NCI-H2227 (cell line): Measurements from ENCODE around the gene TAF1.
"Not testable (repeated sequence)": the region's sequence is repeated elsewhere in the genome, so short reads cannot be mapped to it uniquely, and the experiment has no call there.

Source experiments
- DNase-seq: peaks from one replicate; lab custom pipeline; 2025; ENCODE audit not compliant: unreplicated experiment; lab: John Stamatoyannopoulos, UW

TAF1 gene

GRCh38 chrX:71420686-71421085 lies 54.5 kb downstream of the TAF1 start:
- DNase-seq = no peak

DNA sequence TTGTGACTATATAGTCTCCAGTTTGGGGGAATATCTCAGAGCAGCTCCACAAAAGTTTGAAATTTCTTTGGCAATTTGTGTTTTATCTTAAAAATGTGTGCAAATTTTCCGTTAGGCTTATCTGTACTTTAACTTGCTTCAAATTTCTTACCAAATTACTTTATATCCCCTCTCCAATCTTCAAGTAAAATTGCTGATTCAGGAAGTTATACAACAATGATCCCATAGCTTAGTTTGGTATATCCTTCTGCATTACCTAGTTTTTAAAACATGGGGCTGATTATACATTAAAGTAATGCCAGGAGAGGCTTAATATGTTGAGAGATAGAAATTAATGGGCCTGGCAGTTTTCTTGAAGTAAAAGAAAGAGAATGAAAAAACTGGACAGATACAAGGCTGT lies 66.6 kb downstream of the TAF1 start:
- no peak for DNase-seq

GRCh38 chrX:71438750-71439149 lies 72.6 kb downstream of the TAF1 start:
- DNase-seq = no peak

GRCh38 chrX:71439420-71439819 lies 73.3 kb downstream of the TAF1 start:
- no peak for DNase-seq

DNA sequence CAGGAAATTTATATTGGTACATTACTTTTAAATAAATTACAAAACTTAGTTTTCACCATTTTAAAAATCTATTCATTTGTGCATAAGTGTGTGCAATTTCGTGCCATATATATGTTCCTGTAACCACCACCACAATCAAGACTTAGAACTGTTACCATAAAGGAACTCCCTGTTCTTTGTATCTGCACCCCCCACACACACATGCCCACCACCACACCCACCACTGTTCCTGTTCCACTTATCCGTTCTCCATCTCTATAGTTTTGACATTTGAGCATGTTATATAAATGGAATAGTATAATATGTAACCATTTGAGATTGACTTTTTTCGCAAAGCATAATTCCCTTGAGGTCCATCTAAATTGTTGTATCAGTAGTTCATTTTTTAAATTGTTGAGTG lies 73.7 kb downstream of the TAF1 start:
- no peak for DNase-seq

DNA sequence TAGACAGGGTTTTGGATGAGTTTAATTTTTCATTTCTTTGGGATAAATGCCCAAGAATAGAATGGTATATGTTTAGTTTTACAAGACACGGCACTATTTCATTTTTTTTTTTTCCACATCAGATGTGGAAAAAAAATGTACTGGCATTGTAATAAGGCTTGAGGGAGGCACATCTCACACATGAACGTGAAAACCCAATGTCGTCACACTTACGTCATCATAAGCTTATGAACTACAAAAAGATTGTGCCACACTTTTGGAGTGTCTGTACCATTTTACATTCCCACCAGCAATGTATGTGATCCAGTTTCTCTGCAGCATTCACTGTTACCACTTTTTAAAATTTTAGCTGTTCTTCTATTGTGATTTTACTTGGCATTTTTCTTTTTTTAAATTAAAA lies 74.2 kb downstream of the TAF1 start:
- no peak for DNase-seq

GRCh38 chrX:71441809-71442208 lies 75.7 kb downstream of the TAF1 start:
- not testable (repeated sequence) for DNase-seq

DNA sequence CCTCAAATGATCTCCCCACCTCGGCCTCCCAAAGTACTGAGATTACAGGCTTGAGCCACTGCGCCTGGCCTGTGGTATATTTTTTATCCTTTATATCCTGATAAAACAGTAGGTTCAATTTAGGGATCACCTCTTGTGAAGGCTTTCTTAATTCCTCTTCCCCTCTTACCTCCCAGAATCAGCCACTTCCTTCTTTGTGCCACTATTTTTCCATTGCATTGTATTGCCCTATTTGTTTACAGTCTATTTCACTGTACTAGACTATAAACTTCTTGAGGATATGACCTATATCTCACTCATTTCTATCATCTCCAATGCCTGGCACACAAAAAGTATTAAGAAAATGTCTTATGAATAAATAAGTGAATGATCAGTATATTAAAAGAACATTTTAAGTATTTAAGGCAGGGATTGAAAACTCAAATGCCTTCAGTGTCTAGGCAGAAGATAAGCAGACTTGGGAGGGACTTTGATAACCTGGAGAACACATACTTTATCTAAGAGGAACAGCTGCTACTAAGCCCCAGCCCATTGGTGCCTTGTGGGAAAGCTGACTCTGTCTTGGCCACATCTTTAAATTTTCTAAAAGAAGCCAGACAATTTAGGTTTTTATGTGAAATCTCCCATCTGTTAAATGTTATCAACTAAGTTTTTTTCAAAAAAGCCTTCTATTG lies 84.4 kb downstream of the TAF1 start:
- DNase-seq = no peak

- DNase-seq = not testable (repeated sequence)
Measured at GRCh38 chrX:71451518-71451917, 85.4 kb downstream of the TAF1 start.

- DNase-seq = no peak
Measured at GRCh38 chrX:71453056-71453455, 86.9 kb downstream of the TAF1 start.

DNA sequence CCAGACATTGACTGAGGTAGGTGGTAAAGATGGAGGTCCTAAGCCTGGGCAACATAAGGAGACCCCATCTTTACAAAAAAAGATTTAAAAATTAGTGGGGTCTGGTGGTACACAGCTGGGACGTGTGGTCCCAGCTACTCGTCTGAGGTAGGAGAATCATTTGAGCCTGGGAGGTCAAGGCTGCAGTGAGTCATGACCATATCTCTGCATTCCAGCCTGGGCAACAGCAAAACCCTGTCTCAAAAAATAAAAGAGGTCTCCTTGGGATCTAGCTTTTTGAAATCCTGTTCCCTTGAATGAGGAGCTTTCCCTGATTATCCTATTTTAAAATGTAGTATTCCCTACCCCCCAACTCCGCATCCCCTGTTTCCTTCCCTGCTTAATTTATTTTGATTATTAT lies 88.1 kb downstream of the TAF1 start:
- DNase-seq = no peak

GRCh38 chrX:71458866-71459265 lies 92.7 kb downstream of the TAF1 start:
- no peak for DNase-seq

GRCh38 chrX:71464968-71465367 lies 98.8 kb downstream of the TAF1 start:
- DNase-seq = no peak

- no peak for DNase-seq
Measured at GRCh38 chrX:71466979-71467523, 100.9 kb downstream of the TAF1 start.

DNA sequence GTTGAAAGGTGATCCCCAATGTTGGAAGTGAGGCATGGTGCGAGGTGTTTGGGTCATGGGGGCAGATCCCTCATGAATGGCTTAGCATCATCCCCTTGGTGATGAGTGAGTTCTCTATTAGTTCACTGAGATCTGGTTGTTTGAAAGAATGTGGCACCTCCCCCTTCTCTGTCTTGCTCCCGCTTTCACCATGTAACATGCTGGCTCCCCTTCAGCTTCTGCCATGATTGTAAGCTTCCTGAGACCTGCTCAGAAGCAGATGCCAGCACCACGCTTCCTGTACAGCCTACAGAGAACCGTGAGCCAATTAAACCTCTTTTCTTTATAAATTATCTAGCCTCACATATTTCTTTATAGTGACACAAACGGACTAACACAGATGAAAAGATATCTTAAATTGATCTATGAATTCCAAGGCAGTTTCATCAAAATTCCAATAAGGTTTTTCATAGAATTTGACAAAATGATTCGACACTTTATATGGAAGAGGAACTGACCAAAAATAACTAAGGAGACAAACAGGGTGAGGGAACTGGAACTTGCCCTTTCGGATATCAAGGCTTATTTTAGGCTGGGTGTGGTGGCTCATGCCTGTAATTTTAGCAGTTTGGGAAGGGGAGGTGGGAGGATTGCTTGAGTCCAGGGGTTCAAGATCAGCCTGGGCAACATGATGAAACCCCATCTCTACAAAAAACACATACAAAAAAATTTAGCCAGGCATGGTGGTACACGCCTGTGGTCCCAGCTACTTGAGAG lies 109.8 kb downstream of the TAF1 start:
- DNase-seq = no peak

- no peak for DNase-seq
Measured at GRCh38 chrX:71482228-71482958, 116.2 kb downstream of the TAF1 start.

- no peak for DNase-seq
Measured at GRCh38 chrX:71487814-71488213, 121.7 kb downstream of the TAF1 start.

- no peak for DNase-seq
Measured at GRCh38 chrX:71489540-71489939, 123.4 kb downstream of the TAF1 start.

- peak; percentile 54 for DNase-seq
Measured at GRCh38 chrX:71492231-71493065, 126.3 kb downstream of the TAF1 start.

DNA sequence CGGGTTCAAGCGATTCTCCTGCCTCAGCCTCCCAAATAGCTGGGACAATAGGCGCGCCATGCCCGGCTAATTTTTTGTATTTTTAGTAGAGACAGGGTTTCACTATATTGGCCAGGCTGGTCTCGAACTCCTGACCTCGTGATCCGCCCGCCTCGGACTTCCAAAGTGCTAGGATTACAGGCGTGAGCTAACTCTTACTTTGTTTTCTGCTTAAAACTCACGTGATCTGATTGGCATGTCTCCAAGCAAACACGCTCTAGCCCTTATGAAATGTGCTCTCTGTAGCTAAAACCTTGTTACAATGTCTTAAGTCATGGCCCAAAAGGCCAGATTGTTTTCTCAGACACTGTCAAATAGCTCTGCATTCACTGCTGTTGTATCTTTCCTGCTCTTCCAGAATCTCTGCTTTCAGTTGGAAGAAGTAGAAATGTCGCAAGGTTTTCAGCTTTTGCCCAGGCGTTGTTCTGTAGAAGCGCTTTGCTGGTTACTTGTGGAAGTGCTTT lies 127.0 kb downstream of the TAF1 start:
- DNase-seq = no peak

DNA sequence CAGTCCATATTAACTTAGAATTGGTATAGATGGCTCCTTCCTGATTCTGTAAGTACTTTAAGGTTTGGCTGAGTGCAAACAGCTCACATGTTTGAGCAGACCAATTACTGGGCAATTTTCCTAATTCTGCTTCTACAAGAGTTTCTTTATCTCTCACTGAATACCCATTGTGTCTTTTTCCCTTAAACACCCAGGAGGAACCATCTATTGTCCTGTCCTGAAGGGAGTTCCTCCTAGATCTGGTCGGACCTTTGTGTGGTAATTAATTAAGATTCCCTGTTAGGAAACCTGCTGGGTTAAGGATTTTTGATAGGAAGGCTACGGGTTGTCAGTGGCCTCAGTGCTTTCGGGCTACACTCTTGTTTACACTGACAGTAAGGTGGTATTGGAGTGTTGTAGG lies 129.8 kb downstream of the TAF1 start:
- not testable (repeated sequence) for DNase-seq
